Heart left ventricle (tissue), 16 donors: Measurements from ENCODE around the gene SH3RF2. TPM values are rescaled to one million over a fixed set of nuclear protein-coding genes. Genes with fewer than 3 reads are reported as not detected.

ENCODE experiments used
- ATAC-seq, 4 donors: fragments of 200-7000 bp; cut with Tn5 transposase; one replicate each; pipeline ENCODE4 v1.9.1; 2020 to 2022; ENCODE audit warnings: moderate library complexity in 4 of 4, mild to moderate bottlenecking in 3 of 4, moderate number of reproducible peaks in 1 of 4
- DNase-seq, 5 donors: peaks; one replicate each; pipeline ENCODE4 v3.0.0-alpha.2; 2020
- H3K27ac ChIP-seq, 12 donors: fragments of 200-600 bp; sonication (generic) in 4 of 12; one replicate each; pipeline versions ENCODE4 v1.5.0 to v1.8.0; 2016 to 2022; ENCODE audit warnings: mild to moderate bottlenecking in 2 of 12
- H3K27me3 ChIP-seq, 9 donors: fragments of 200-600 bp; sonication (generic) in 2 of 9; one replicate each; pipeline versions ENCODE4 v1.5.1 to v1.8.0; 2016 to 2022; ENCODE audit warnings: mild to moderate bottlenecking in 3 of 9
- H3K36me3 ChIP-seq, 9 donors: fragments of 200-600 bp; sonication (generic) in 2 of 9; one replicate each; pipeline versions ENCODE4 v1.5.0 to v1.8.0; 2018 to 2022; ENCODE audit warnings: mild to moderate bottlenecking in 2 of 9
- H3K4me1 ChIP-seq, 12 donors: fragments of 200-600 bp; sonication (generic) in 4 of 12; one replicate each; pipeline versions ENCODE4 v1.5.0 to v1.8.0; 2016 to 2022; ENCODE audit warnings: mild to moderate bottlenecking in 3 of 12
- H3K4me3 ChIP-seq, 12 donors: fragments of 200-600 bp; sonication (generic) in 4 of 12; one replicate each; pipeline versions ENCODE4 v1.5.0 to v1.8.0; 2017 to 2022; ENCODE audit warnings: mild to moderate bottlenecking in 9 of 12, moderate library complexity in 4 of 12
- H3K9me3 ChIP-seq, 12 donors: fragments of 200-600 bp; sonication (generic) in 4 of 12; one replicate each; pipeline versions ENCODE4 v1.5.0 to v1.8.0; 2016 to 2022; ENCODE audit warnings: mild to moderate bottlenecking in 1 of 12
- CTCF ChIP-seq, 12 donors: fragments of 200-600 bp; sonication (generic) in 4 of 12; IDR thresholded peaks; one replicate each; pipeline versions ENCODE4 v1.5.0 to v1.8.0; 2018 to 2022; ENCODE audit warnings: antibody characterized with exemption in 12 of 12, mild to moderate bottlenecking in 5 of 12
- POLR2A ChIP-seq, 2 donors: fragments of 450-650 bp; IDR thresholded peaks; one replicate each; pipeline ENCODE4 v1.6.1; 2017; ENCODE audit warnings: antibody characterized with exemption in 2 of 2, mild to moderate bottlenecking in 2 of 2, moderate library complexity in 2 of 2
- WGBS, 4 donors: extraction: QIAGEN DNeasy Blood & Tissue Kit in 2 of 4; methylation state at CpG; one replicate each; pipeline versions ENCODE4 v1.1.5 to v1.1.7; 2013 to 2018; 5-methylcytosine and 5-hydroxymethylcytosine counted together
- intact Hi-C, 10 donors: fragments of 100-400 bp; cut with DNase I; formaldehyde crosslinking; loops; one replicate each; pipeline versions ENCODE4 v1.11.1 to v1.14.2; 2022
- polyA plus RNA-seq, 2 donors: library from polyadenylated mRNA; stranded (reverse); fragments of 200-250 nt; gene quantifications; one replicate each; pipeline ENCODE4 v1.2.3, GENCODE V29; 2013
- total RNA-seq, 9 donors: library from RNA; depleted of rRNA in 2 of 9; stranded (reverse); fragments of >200 nt in 2 of 9; fragmentation: NEBNext Ultra II Directional in 3 of 9; extraction: Animal tissue kit (Norgen Biotek cat#: 25700) in 3 of 9; gene quantifications; one replicate each; pipeline versions ENCODE4 v1.1.0 to v1.2.4, GENCODE V29; 2016 to 2023
- donor health status: ischemic (EF 13 %, LVEDD 7.1; RV severe dilation, severe dysfunction).
- donor health status: healthy with polysubstance abuse.
- donor health status: DM: no; HTN: yes; CAD: no.
- donor health status: DM: no; HTN: no; CAD: no.
- donor health status: ischemic (EF 25% LVEDD 6.9; RV normal size, moderate dysfunction).
- donor health status: ischemic (EF 25% LVEDD 5.7; RV mildly dilated, moderate dysfunction).
- donor health status: healthy.
- donor health status: DM: yes; HTN: yes; CAD: no.
- donor health status: ischemic (EF 35%, LVEDD 5.7; RV mildly dilated, moderate dysfunction).
- donor health status: nonischemic (EF 11% LVEDD 7.7; RV severe dilation, severe dysfunction).
- donor health status: DM: yes; HTN: yes; CAD: no.
- donor health status: PGD.
- donor health status: ischemic (EF 29% LVEDD 5.4; RV normal size, mild dysfunction).
- donor health status: nonischemic (EF 23%, LVEDD 6.1; RV moderate dilation, normal function).

SH3RF2 gene
- total and polyA plus RNA-seq, 11 donors: 31.3 to 750 (median 180) TPM

DNA sequence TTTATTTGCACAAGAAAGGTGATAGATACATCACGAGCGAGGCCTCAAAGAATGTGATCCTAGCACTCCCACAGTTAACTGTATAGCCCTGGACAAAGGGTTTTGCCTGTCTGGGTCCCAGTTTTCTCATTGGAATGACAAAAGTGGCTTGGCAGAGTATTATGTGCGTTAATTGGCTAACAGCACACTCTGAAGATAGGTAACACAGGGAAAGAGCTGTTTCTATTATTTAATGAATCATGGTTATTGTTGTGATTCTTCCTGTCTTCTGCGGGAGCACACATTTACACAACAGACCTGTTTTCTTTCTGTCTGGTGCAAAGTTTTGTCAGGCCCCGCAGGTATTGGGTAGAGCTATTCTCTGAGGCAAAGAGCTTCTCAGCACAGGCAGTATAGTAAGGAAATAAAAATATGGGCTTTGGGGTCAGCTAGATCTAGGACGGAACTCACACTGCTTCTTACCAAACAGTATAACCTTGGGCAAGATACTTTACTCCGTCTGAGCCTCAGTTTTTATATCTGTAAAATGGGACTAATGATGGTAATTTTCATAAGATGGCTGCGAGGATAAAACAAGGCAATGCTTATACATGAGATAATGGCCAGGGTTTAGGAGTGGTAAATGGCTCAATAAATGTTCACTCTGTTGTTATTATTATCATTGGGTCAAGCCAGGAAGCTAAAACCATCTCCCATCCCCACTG is 90.1 kb downstream of the SH3RF2 start:
- Histone ChIP-seq H3K4me1 (peaks cover 0 to 6% (median 0%) of the 10 kb centered on the region in 12 donors), H3K27ac (no peak overlapping the region), H3K27me3 (no peaks in the 10 kb centered on the region), H3K4me3 (no peak overlapping the region), H3K36me3 (no peaks in the 10 kb centered on the region), H3K9me3 (no peaks in the 10 kb centered on the region)
- WGBS, 4 donors: 75 to 89% (median 83%) methylated on average over 8 of the region's 8 CpGs
- no peak for DNase-seq
- TF ChIP-seq POLR2A (IDR thresholded peaks at IDR 0.05): no peak
- TF ChIP-seq CTCF (IDR thresholded peaks at IDR 0.05): no peak
- no peak for ATAC-seq
- intact Hi-C loops: no loop called here

- 87 to 91% (median 89%) methylated on average over 10 of the region's 10 CpGs for WGBS, 4 donors
- no peak for ATAC-seq
- DNase-seq: no peak
- peaks cover 0 to 6% (median 0%) of the 10 kb centered on the region in 12 donors for H3K4me1 ChIP-seq
- no peak for TF ChIP-seq POLR2A (IDR thresholded peaks at IDR 0.05)
- TF ChIP-seq CTCF (IDR thresholded peaks at IDR 0.05): no peak
- H3K4me3 ChIP-seq: no peak overlapping the region
- H3K27ac ChIP-seq: no peak overlapping the region
- no peaks in the 10 kb centered on the region for H3K27me3 ChIP-seq
- H3K9me3 ChIP-seq: no peaks in the 10 kb centered on the region
- H3K36me3 ChIP-seq: no peaks in the 10 kb centered on the region
- intact Hi-C loops: loop anchor here in 1 of 10 donors (2.0 kb wide), 1 partner anchor 41 kb away; no protein-coding TSS in a partner anchor
Measured at GRCh38 chr5:146027751-146028150, 91.4 kb downstream of the SH3RF2 start.

- 67 to 81% (median 76%) methylated on average over 3 of the region's 3 CpGs for WGBS, 4 donors
- no peaks in the 10 kb centered on the region for H3K9me3 ChIP-seq
- H3K27me3 ChIP-seq: no peaks in the 10 kb centered on the region
- DNase-seq (no peak), ATAC-seq (no peak)
- TF ChIP-seq CTCF (IDR thresholded peaks at IDR 0.05) (no peak), POLR2A (IDR thresholded peaks at IDR 0.05) (no peak)
- H3K4me1 ChIP-seq: no peaks in the 10 kb centered on the region
- H3K27ac ChIP-seq: no peak overlapping the region
- intact Hi-C loops: no loop called here
- no peak overlapping the region for H3K4me3 ChIP-seq
- H3K36me3 ChIP-seq: no peaks in the 10 kb centered on the region
Measured at GRCh38 chr5:146032911-146033310, 96.5 kb downstream of the SH3RF2 start.

DNA sequence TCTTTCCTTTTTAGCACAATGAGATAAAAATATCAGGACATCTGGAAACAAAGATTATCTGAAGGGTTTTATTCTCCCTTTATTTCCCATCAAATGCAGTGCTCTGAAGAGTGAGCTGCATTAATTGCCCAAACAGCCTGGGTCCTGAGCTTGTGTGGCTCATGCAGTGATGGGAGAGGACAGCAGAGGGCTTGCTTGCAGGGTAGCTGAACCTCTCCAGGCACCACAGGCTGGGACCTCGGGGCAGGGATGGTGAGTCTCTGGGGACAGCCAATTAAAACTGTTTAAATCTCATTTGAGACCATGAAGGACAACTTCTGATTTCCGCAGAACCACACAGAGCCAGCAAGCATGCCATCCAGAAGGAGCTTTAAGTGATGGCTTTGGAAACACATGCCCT is 97.7 kb downstream of the SH3RF2 start:
- TF ChIP-seq POLR2A (IDR thresholded peaks at IDR 0.05) (no peak), CTCF (IDR thresholded peaks at IDR 0.05) (no peak)
- 74 to 81% (median 79%) methylated on average over 2 of the region's 2 CpGs for WGBS, 4 donors
- H3K27ac ChIP-seq: no peak overlapping the region
- no peaks in the 10 kb centered on the region for H3K36me3 ChIP-seq
- H3K27me3 ChIP-seq: no peaks in the 10 kb centered on the region
- DNase-seq (no peak), ATAC-seq (no peak)
- no peaks in the 10 kb centered on the region for H3K9me3 ChIP-seq
- H3K4me1 ChIP-seq: no peaks in the 10 kb centered on the region
- intact Hi-C loops: no loop called here
- no peak overlapping the region for H3K4me3 ChIP-seq
